Endothelial cell (in vitro differentiated cells): ENCODE results near the gene PSMC3IP. TPM values are rescaled to one million over a fixed set of nuclear protein-coding genes. Genes with fewer than 3 reads are reported as not detected.
"Not testable (repeated sequence)": the region's sequence is repeated elsewhere in the genome, so short reads cannot be mapped to it uniquely, and the experiment has no call there.

Experiments used
- DNase-seq: peaks from one replicate; pipeline ENCODE4 v3.0.0; 2021; ENCODE audit warnings: low spot score
- H3K27ac Mint-ChIP-seq: one replicate; pipeline ENCODE4 v1.8.0; 2021; ENCODE audit warnings: mixed read lengths, inconsistent platforms; ENCODE audit not compliant: unreplicated experiment
- H3K27me3 Mint-ChIP-seq: one replicate; pipeline ENCODE4 v1.8.0; 2021; ENCODE audit warnings: mild to moderate bottlenecking, moderate library complexity, mixed read lengths, inconsistent platforms; ENCODE audit not compliant: unreplicated experiment
- H3K36me3 Mint-ChIP-seq: one replicate; pipeline ENCODE4 v1.8.0; 2021; ENCODE audit warnings: mild to moderate bottlenecking, low read depth, mixed read lengths, inconsistent platforms; ENCODE audit not compliant: unreplicated experiment
- H3K4me1 Mint-ChIP-seq: one replicate; pipeline ENCODE4 v1.8.0; 2021; ENCODE audit warnings: mild to moderate bottlenecking, mixed read lengths, inconsistent platforms; ENCODE audit not compliant: unreplicated experiment
- H3K4me3 Mint-ChIP-seq: one replicate; pipeline ENCODE4 v1.8.0; 2021; ENCODE audit warnings: mild to moderate bottlenecking, mixed read lengths, inconsistent platforms; ENCODE audit not compliant: unreplicated experiment
- H3K9me3 Mint-ChIP-seq: one replicate; pipeline ENCODE4 v1.8.0; 2021; ENCODE audit warnings: mixed read lengths, inconsistent platforms; ENCODE audit not compliant: unreplicated experiment
- CTCF ChIP-seq: fragments of 200-600 bp; sonication (generic); IDR thresholded peaks from one replicate; pipeline ENCODE4 v1.5.0; 2021; ENCODE audit warnings: antibody characterized with exemption; ENCODE audit not compliant: unreplicated experiment
- total RNA-seq: library from RNA; stranded (reverse); fragmentation: NEBNext Ultra II Directional; extraction: Animal tissue kit (Norgen Biotek cat#: 25700); gene quantifications from one replicate; pipeline ENCODE4 v1.2.1, GENCODE V29; 2021; ENCODE audit not compliant: unreplicated experiment

The PSMC3IP gene
- total RNA-seq, 1 donor from 2014 or later = 8.0 TPM

- H3K4me3 Mint-ChIP-seq = peak overlapping the region; percentile 92
- no peak for TF ChIP-seq CTCF
- peaks cover 15% of the 10 kb centered on the region for H3K4me1 Mint-ChIP-seq
- H3K36me3 Mint-ChIP-seq = no peaks in the 10 kb centered on the region
- DNase-seq = no peak
- no peaks in the 10 kb centered on the region for H3K9me3 Mint-ChIP-seq
- H3K27me3 Mint-ChIP-seq = peaks cover 6% of the 10 kb centered on the region
- H3K27ac Mint-ChIP-seq = no peak overlapping the region
Measured at GRCh38 chr17:42553866-42554249, 23.7 kb downstream of the PSMC3IP start.

GRCh38 chr17:42553161-42553818 lies 24.2 kb downstream of the PSMC3IP start:
- Mint-ChIP-seq H3K27me3 (peaks cover 6% of the 10 kb centered on the region), H3K27ac (no peak overlapping the region), H3K4me3 (peak overlapping the region; percentile 92), H3K36me3 (no peaks in the 10 kb centered on the region), H3K9me3 (no peaks in the 10 kb centered on the region), H3K4me1 (peaks cover 17% of the 10 kb centered on the region)
- TF ChIP-seq CTCF = no peak
- DNase-seq = no peak

GRCh38 chr17:42552736-42553135 lies 24.8 kb downstream of the PSMC3IP start, which contains the start of gene HSD17B1:
Gene HSD17B1, plus strand, starts transcription at chr17:42552923. Its CDS starts 11 bp downstream, at chr17:42552934.
- not testable (repeated sequence) for DNase-seq, H3K36me3 Mint-ChIP-seq, H3K9me3 Mint-ChIP-seq, H3K27me3 Mint-ChIP-seq, H3K27ac Mint-ChIP-seq
- H3K4me1 Mint-ChIP-seq = peaks cover 17% of the 10 kb centered on the region
- peak within 1 kb of the TSS; percentile 92 for H3K4me3 Mint-ChIP-seq

- no peaks in the 10 kb centered on the region for H3K9me3 Mint-ChIP-seq
- no peak for DNase-seq
- no peak overlapping the region for H3K27ac Mint-ChIP-seq
- TF ChIP-seq CTCF = no peak
- no peaks in the 10 kb centered on the region for H3K36me3 Mint-ChIP-seq
- H3K4me1 Mint-ChIP-seq = peaks cover 7% of the 10 kb centered on the region
- H3K4me3 Mint-ChIP-seq = peak overlapping the region; percentile 69
- H3K27me3 Mint-ChIP-seq = peaks cover 11% of the 10 kb centered on the region
Measured at GRCh38 chr17:42548993-42549755, 28.4 kb downstream of the PSMC3IP start.

GRCh38 chr17:42548070-42548837 lies 29.3 kb downstream of the PSMC3IP start:
- Mint-ChIP-seq H3K27me3 (peaks cover 10% of the 10 kb centered on the region), H3K4me1 (peaks cover 7% of the 10 kb centered on the region), H3K27ac (no peak overlapping the region), H3K36me3 (no peaks in the 10 kb centered on the region), H3K9me3 (no peaks in the 10 kb centered on the region), H3K4me3 (no peak overlapping the region)
- DNase-seq = peak; percentile 76
- peak; percentile 17 for TF ChIP-seq CTCF
